B cell (primary cell): ENCODE results near the gene CORO2B. TPM values are rescaled to one million over a fixed set of nuclear protein-coding genes. Genes with fewer than 3 reads are reported as not detected.

ENCODE experiments used
- ATAC-seq: fragments of 200-7000 bp; cut with Tn5 transposase; one replicate; pipeline ENCODE4 v1.10.0; 2021; ENCODE audit warnings: low read depth, mild to moderate bottlenecking, moderate number of reproducible peaks, moderate library complexity
- CTCF ChIA-PET: fragments of 350-600 bp; sonication (Branson Sonifier 250); formaldehyde crosslinking; loops from one replicate; lab custom pipeline; 2021; ENCODE audit warnings: antibody characterized with exemption, inconsistent platforms; lab: Charles Lee
- POLR2A ChIA-PET: fragments of 350-600 bp; sonication (Branson Sonifier 250); formaldehyde crosslinking; loops from one replicate; lab custom pipeline; 2021; ENCODE audit warnings: antibody characterized with exemption; lab: Charles Lee
- DNase-seq: peaks from one replicate; pipeline ENCODE4 v3.0.0; 2013
- H2AFZ ChIP-seq: 2 replicates; pipeline ENCODE4 v1.6.1; 2012; ENCODE audit warnings: mild to moderate bottlenecking, low read depth, low read length; ENCODE audit not compliant: insufficient read depth, poor library complexity, severe bottlenecking
- H3K27ac ChIP-seq, 2 donors: 1 replicate in 1 of 2; 2 replicates in 1 of 2; pipeline ENCODE4 v1.5.1; 2012 to 2013; ENCODE audit warnings: low read length in 2 of 2, mild to moderate bottlenecking in 2 of 2, moderate library complexity in 1 of 2
- H3K27me3 ChIP-seq, 4 experiments: fragments of 200-600 bp in 1 of 4; sonication (generic) in 1 of 4; replicated peaks in 1 of 4; 1 replicate in 2 of 4; 2 replicates in 2 of 4; pipeline versions ENCODE4 v1.6.1 to v1.7.0; 2013 to 2016; ENCODE audit warnings: low read length in 3 of 4, mild to moderate bottlenecking in 2 of 4, mixed read lengths in 1 of 4, moderate library complexity in 1 of 4; ENCODE audit not compliant: insufficient read depth in 4 of 4, control insufficient read depth in 3 of 4; ENCODE audit errors: control extremely low read depth in 1 of 4
- H3K36me3 ChIP-seq, 2 experiments: replicated peaks in 1 of 2; 1 replicate in 1 of 2; 2 replicates in 1 of 2; pipeline versions ENCODE4 v1.6.1 to v1.7.1; 2013; ENCODE audit warnings: low read length in 1 of 2; ENCODE audit not compliant: insufficient read depth in 2 of 2, control insufficient read depth in 1 of 2; ENCODE audit errors: control extremely low read depth in 1 of 2, extremely low read depth in 1 of 2
- H3K4me1 ChIP-seq, 2 donors: fragments of 200-600 bp in 1 of 2; sonication (generic) in 1 of 2; 1 replicate in 1 of 2; 2 replicates in 1 of 2; pipeline versions ENCODE4 v1.5.1 to v1.6.1; 2013 to 2017; ENCODE audit warnings: low read length in 2 of 2; ENCODE audit not compliant: control insufficient read depth in 2 of 2, insufficient read depth in 2 of 2
- H3K4me2 ChIP-seq: replicated peaks from 2 replicates; pipeline ENCODE3; 2012; ENCODE audit warnings: mild to moderate bottlenecking, low read depth, low read length; ENCODE audit not compliant: poor library complexity, severe bottlenecking
- H3K4me3 ChIP-seq, 5 experiments: fragments of 200-600 bp in 1 of 5; sonication (generic) in 1 of 5; 1 replicate in 3 of 5; 2 replicates in 2 of 5; pipeline versions ENCODE4 v1.5.1 to v1.7.0; 2011 to 2016; ENCODE audit warnings: low read length in 4 of 5, mild to moderate bottlenecking in 4 of 5, low read depth in 2 of 5, control low read depth in 1 of 5, moderate library complexity in 1 of 5; ENCODE audit not compliant: insufficient read depth in 1 of 5; ENCODE audit errors: control extremely low read depth in 1 of 5, extremely low read depth in 1 of 5
- H3K79me2 ChIP-seq: fragments of 200-600 bp; sonication (generic); one replicate; pipeline ENCODE4 v1.6.0; 2016; ENCODE audit warnings: low read length; ENCODE audit not compliant: control insufficient read depth, insufficient read depth
- H3K9ac ChIP-seq: fragments of 200-600 bp; sonication (generic); 2 replicates; pipeline ENCODE4 v1.6.1; 2017; ENCODE audit warnings: mild to moderate bottlenecking, low read length, moderate library complexity
- H3K9me3 ChIP-seq, 3 donors: one replicate each; pipeline versions ENCODE4 v1.6.1 to v1.7.1; 2013; ENCODE audit warnings: low read length in 2 of 3; ENCODE audit not compliant: control insufficient read depth in 2 of 3, insufficient read depth in 1 of 3; ENCODE audit errors: control extremely low read depth in 1 of 3
- H4K20me1 ChIP-seq: 2 replicates; pipeline ENCODE4 v1.6.0; 2012; ENCODE audit warnings: mild to moderate bottlenecking, low read length; ENCODE audit not compliant: insufficient read depth, control insufficient read depth, poor library complexity, severe bottlenecking
- H3K27ac Mint-ChIP-seq: one replicate; pipeline ENCODE4 v1.8.0; 2021; ENCODE audit warnings: mixed read lengths
- H3K27me3 Mint-ChIP-seq: one replicate; pipeline ENCODE4 v1.8.0; 2021; ENCODE audit warnings: mixed read lengths
- H3K4me1 Mint-ChIP-seq: one replicate; pipeline ENCODE4 v1.8.0; 2021; ENCODE audit warnings: mixed read lengths
- H3K4me3 Mint-ChIP-seq: one replicate; pipeline ENCODE4 v1.8.0; 2021; ENCODE audit warnings: mixed read lengths
- H3K9me3 Mint-ChIP-seq: one replicate; pipeline ENCODE4 v1.8.0; 2022; ENCODE audit warnings: mixed read lengths; ENCODE audit not compliant: insufficient read depth
- EZH2 ChIP-seq: IDR thresholded peaks from 2 replicates; pipeline ENCODE4 v1.6.1; 2012; ENCODE audit warnings: borderline replicate concordance, low read depth, mild to moderate bottlenecking, moderate library complexity, low read length; ENCODE audit not compliant: insufficient read depth, poor library complexity, severe bottlenecking
- WGBS: methylation state at CpG from one replicate; pipeline ENCODE4 v1.1.5; 2013; ENCODE audit warnings: missing lambda C conversion rate; ENCODE audit not compliant: insufficient coverage; 5-methylcytosine and 5-hydroxymethylcytosine counted together
- intact Hi-C: fragments of 100-400 bp; cut with micrococcal nuclease; formaldehyde crosslinking; loops from one replicate; pipeline ENCODE4 v1.10.0; 2022
- polyA plus RNA-seq: library from polyadenylated mRNA; depleted of rRNA; stranded (reverse); fragments of >200 nt; gene quantifications from 2 replicates; pipeline ENCODE4 v1.2.3, GENCODE V29; 2012
- total RNA-seq, 2 donors: library from RNA; stranded (reverse); fragments of 120-200 nt in 1 of 2; gene quantifications; 1 replicate in 1 of 2; 2 replicates in 1 of 2; pipeline versions ENCODE4 v1.2.3 to v1.2.4, GENCODE V29; 2013 to 2022
- TF ChIP-seq, protein P1 (sequence below): fragments of 200-600 bp; IDR thresholded peaks from one replicate; pipeline ENCODE4 v1.8.0; 2022; ENCODE audit warnings: antibody characterized with exemption, mild to moderate bottlenecking

Gene CORO2B
- total and polyA plus RNA-seq, 2 donors (not counting 1 experiment from before 2014, with no cell fraction given): 9.5 to 11.3 TPM

DNA sequence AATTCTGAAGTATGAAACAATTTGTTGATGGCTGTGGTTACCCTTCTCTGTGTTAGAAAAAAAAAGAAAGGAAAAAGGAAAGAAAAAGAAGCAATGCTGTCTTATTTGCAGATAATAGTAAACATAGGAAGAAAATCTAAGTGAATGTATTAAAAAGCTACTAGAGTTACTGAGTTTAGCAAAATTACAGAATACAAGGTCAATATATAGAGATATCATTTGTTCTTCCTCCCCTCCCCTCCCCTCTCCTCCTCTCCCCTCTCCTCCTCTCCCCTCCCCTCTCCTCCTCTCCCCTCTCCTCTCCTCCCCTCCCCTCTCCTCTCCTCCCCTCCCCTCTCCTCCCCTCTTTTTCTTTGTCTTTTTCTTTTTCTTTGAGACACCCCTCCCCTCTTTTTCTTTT, 172.8 kb downstream of the CORO2B start:
- H3K4me1 Mint-ChIP-seq: peaks cover 6% of the 10 kb centered on the region
- ATAC-seq (no peak), DNase-seq (no peak)
- no peaks in the 10 kb centered on the region for H3K79me2 ChIP-seq
- ChIA-PET POLR2A (no interaction called here), CTCF (no interaction called here)
- peaks cover 0 to 6% of the 10 kb centered on the region in 2 donors for H3K4me1 ChIP-seq
- H3K9ac ChIP-seq: no peak overlapping the region
- H3K27ac ChIP-seq: no peak overlapping the region
- H3K4me2 ChIP-seq: no peak overlapping the region
- H3K27ac Mint-ChIP-seq: no peak overlapping the region
- H3K4me3 Mint-ChIP-seq: no peak overlapping the region
- no peak for TF ChIP-seq EZH2
- TF ChIP-seq, protein P1, sequence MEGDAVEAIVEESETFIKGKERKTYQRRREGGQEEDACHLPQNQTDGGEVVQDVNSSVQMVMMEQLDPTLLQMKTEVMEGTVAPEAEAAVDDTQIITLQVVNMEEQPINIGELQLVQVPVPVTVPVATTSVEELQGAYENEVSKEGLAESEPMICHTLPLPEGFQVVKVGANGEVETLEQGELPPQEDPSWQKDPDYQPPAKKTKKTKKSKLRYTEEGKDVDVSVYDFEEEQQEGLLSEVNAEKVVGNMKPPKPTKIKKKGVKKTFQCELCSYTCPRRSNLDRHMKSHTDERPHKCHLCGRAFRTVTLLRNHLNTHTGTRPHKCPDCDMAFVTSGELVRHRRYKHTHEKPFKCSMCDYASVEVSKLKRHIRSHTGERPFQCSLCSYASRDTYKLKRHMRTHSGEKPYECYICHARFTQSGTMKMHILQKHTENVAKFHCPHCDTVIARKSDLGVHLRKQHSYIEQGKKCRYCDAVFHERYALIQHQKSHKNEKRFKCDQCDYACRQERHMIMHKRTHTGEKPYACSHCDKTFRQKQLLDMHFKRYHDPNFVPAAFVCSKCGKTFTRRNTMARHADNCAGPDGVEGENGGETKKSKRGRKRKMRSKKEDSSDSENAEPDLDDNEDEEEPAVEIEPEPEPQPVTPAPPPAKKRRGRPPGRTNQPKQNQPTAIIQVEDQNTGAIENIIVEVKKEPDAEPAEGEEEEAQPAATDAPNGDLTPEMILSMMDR: no peak
- intact Hi-C loops: no loop called here
- H4K20me1 ChIP-seq: no peaks in the 10 kb centered on the region
- peaks cover 5% of the 10 kb centered on the region for H3K9me3 Mint-ChIP-seq
- no peak overlapping the region for H3K4me3 ChIP-seq
- peaks cover 0 to 21% (median 8%) of the 10 kb centered on the region in 3 donors for H3K9me3 ChIP-seq
- H3K27me3 Mint-ChIP-seq: peaks cover 11% of the 10 kb centered on the region
- H3K27me3 ChIP-seq: peaks cover 0 to 3% (median 0%) of the 10 kb centered on the region in 4 experiments
- no peaks in the 10 kb centered on the region for H3K36me3 ChIP-seq
- no peak overlapping the region for H2AFZ ChIP-seq

DNA sequence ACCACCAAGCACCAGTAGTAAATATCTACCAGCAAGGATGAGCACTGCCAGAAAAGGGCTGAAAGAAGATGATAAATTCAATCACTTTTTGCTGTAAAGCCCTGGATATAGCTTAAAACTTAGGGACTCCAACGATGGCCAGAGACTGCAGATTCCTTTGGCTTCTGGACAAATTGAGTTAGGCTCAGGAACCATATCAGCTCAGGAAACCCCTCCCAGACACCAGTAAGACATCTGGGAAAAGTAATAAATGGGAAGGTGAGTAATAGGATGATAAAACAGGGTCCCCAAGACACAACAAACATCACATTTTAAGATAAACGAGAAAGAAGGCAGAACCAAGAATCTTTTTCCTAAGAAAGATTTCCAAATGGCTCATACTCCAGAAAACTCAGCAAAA, 176.9 kb downstream of the CORO2B start:
- ATAC-seq (no peak), DNase-seq (no peak)
- ChIA-PET POLR2A (no interaction called here), CTCF (interaction anchor here (1.3 to 1.8 kb wide), 3 partner anchors 30 to 205 kb away, joined by 3 to 6 read pairs (median 3); no protein-coding TSS in a partner anchor)
- Mint-ChIP-seq H3K27me3 (peaks cover 20% of the 10 kb centered on the region), H3K27ac (no peak overlapping the region), H3K4me3 (no peak overlapping the region), H3K4me1 (peaks cover 6% of the 10 kb centered on the region), H3K9me3 (no peaks in the 10 kb centered on the region)
- Histone ChIP-seq H3K27ac (no peak overlapping the region), H3K4me1 (peaks cover 0 to 6% of the 10 kb centered on the region in 2 donors), H3K9ac (no peak overlapping the region), H4K20me1 (no peaks in the 10 kb centered on the region), H3K4me3 (no peak overlapping the region), H3K79me2 (no peaks in the 10 kb centered on the region), H2AFZ (no peak overlapping the region), H3K4me2 (no peak overlapping the region), H3K36me3 (no peaks in the 10 kb centered on the region), H3K27me3 (peaks cover 0 to 3% (median 1%) of the 10 kb centered on the region in 4 experiments), H3K9me3 (peaks cover 0 to 5% (median 0%) of the 10 kb centered on the region in 3 donors)
- no peak for TF ChIP-seq EZH2
- TF ChIP-seq, protein P1: no peak
- intact Hi-C loops: no loop called here
- WGBS: no CpG with 5 or more reads among the region's 2 CpGs
